Endothelial cell of umbilical vein (primary cell): ENCODE results near the gene NRG3.

Source experiments
- EZH2 ChIP-seq: IDR thresholded peaks from 2 replicates; pipeline ENCODE4 v1.6.1; 2012; ENCODE audit warnings: borderline replicate concordance, low read depth, mild to moderate bottlenecking, moderate library complexity, low read length, inconsistent platforms; ENCODE audit not compliant: severe bottlenecking
- GATA2 ChIP-seq: IDR thresholded peaks from 2 replicates; pipeline ENCODE4 v1.7.0; 2011; ENCODE audit warnings: low read depth, mild to moderate bottlenecking, moderate library complexity, mixed read lengths, low read length; ENCODE audit not compliant: insufficient read length, insufficient read depth
- POLR2A ChIP-seq: IDR thresholded peaks from 2 replicates; pipeline ENCODE4 v1.6.1; 2012; ENCODE audit warnings: low read depth, mild to moderate bottlenecking, control low read depth, low read length
- POLR2AphosphoS5 ChIP-seq: IDR thresholded peaks from 2 replicates; pipeline ENCODE4 v1.6.1; 2012; ENCODE audit warnings: low read depth, mild to moderate bottlenecking, control low read depth, low read length, moderate library complexity; ENCODE audit not compliant: insufficient read depth
- TF ChIP-seq, protein P1 (sequence below): IDR thresholded peaks from 2 replicates; pipeline ENCODE4 v1.6.1; 2011; ENCODE audit not compliant: insufficient read depth, insufficient read length
- TF ChIP-seq, protein P2 (sequence below), 2 donors: IDR thresholded peaks; 1 replicate in 1 of 2; 2 replicates in 1 of 2; pipeline ENCODE4 v1.5.1; 2011; ENCODE audit warnings: low read length in 2 of 2, mild to moderate bottlenecking in 2 of 2, moderate library complexity in 2 of 2, control low read depth in 1 of 2, inconsistent platforms in 1 of 2, low read depth in 1 of 2; ENCODE audit not compliant: insufficient read depth in 1 of 2; ENCODE audit errors: extremely low read depth in 1 of 2

DNA sequence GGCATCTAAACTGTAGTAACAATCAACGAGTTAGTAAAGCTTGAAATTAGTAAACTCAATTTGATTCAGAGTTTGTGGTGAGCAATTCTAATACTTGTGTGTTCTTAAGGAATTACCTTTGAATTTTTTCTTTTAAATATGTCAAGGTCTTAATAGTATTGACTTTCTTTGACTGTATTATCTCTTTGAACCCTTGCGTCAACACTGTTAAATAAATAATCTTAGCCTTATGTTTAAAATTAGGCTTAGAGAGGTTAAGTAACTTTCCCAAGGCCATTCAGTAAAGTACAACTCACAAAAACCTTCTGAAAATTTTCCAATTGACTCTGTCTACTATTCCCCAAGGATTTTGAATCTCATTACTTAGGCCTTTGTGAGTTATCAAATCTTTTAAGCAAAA, 716.4 kb downstream of the NRG3 start:
- TF ChIP-seq, protein P1, sequence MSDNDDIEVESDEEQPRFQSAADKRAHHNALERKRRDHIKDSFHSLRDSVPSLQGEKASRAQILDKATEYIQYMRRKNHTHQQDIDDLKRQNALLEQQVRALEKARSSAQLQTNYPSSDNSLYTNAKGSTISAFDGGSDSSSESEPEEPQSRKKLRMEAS: no peak
- TF ChIP-seq, protein P2, sequence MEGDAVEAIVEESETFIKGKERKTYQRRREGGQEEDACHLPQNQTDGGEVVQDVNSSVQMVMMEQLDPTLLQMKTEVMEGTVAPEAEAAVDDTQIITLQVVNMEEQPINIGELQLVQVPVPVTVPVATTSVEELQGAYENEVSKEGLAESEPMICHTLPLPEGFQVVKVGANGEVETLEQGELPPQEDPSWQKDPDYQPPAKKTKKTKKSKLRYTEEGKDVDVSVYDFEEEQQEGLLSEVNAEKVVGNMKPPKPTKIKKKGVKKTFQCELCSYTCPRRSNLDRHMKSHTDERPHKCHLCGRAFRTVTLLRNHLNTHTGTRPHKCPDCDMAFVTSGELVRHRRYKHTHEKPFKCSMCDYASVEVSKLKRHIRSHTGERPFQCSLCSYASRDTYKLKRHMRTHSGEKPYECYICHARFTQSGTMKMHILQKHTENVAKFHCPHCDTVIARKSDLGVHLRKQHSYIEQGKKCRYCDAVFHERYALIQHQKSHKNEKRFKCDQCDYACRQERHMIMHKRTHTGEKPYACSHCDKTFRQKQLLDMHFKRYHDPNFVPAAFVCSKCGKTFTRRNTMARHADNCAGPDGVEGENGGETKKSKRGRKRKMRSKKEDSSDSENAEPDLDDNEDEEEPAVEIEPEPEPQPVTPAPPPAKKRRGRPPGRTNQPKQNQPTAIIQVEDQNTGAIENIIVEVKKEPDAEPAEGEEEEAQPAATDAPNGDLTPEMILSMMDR (IDR thresholded peaks at IDR 0.05; ENCODE audit: extremely low read depth in 1 of 2, insufficient read depth in 1 of 2, low read depth in 1 of 2, low read length in 2 of 2): no peak
- TF ChIP-seq GATA2 (no peak), POLR2AphosphoS5 (no peak), EZH2 (no peak), POLR2A (no peak)
